Testis (tissue), 3 donors: ENCODE measurements around the gene CPNE4. TPM values are rescaled to one million over a fixed set of nuclear protein-coding genes. Genes with fewer than 3 reads are reported as not detected.

ENCODE experiments used
- DNase-seq: peaks from one replicate; pipeline ENCODE4 v3.0.0-alpha.2; 2019
- H3K27ac ChIP-seq, 2 donors: fragments of 200-600 bp; sonication (generic); one replicate each; pipeline ENCODE4 v1.5.1; 2019
- H3K27me3 ChIP-seq: fragments of 200-600 bp; sonication (generic); one replicate; pipeline ENCODE4 v1.5.1; 2019
- H3K36me3 ChIP-seq: fragments of 200-600 bp; sonication (generic); one replicate; pipeline ENCODE4 v1.5.1; 2017; ENCODE audit warnings: low read depth; ENCODE audit errors: missing control alignments
- H3K4me1 ChIP-seq: fragments of 200-600 bp; sonication (generic); one replicate; pipeline ENCODE4 v1.5.1; 2019
- H3K4me3 ChIP-seq, 2 donors: fragments of 200-600 bp; sonication (generic); one replicate each; pipeline ENCODE4 v1.5.1; 2017 to 2019
- H3K9me3 ChIP-seq: fragments of 200-600 bp; sonication (generic); one replicate; pipeline ENCODE4 v1.5.1; 2017
- CTCF ChIP-seq, 3 experiments: fragments of 450-650 bp in 2 of 3; fragments of 200-600 bp in 1 of 3; sonication (generic) in 1 of 3; IDR thresholded peaks; one replicate each; pipeline ENCODE4 v1.5.1; 2016 to 2019; ENCODE audit warnings: antibody characterized with exemption in 3 of 3, mild to moderate bottlenecking in 2 of 3, moderate library complexity in 1 of 3
- POLR2A ChIP-seq: fragments of 450-650 bp; IDR thresholded peaks from one replicate; pipeline ENCODE4 v1.6.1; 2017; ENCODE audit warnings: antibody characterized with exemption, mild to moderate bottlenecking, moderate library complexity
- WGBS, 2 donors: methylation state at CpG; one replicate each; pipeline ENCODE4 v1.1.5; 2018; 5-methylcytosine and 5-hydroxymethylcytosine counted together
- intact Hi-C: fragments of 100-400 bp; cut with DNase I; formaldehyde crosslinking; loops from one replicate; pipeline ENCODE4 v1.15.1; 2023; ENCODE audit warnings: low total_unique reads
- polyA plus RNA-seq: library from polyadenylated mRNA; stranded (reverse); fragments of 350-450 nt; fragmentation: Illumina TruSeq; extraction: RNeasy Lipid Tissue Mini Kit (QIAGEN cat#74804); gene quantifications from one replicate; pipeline ENCODE4 v1.2.3, GENCODE V29; 2014; ENCODE audit warnings: low read depth, low replicate concordance; ENCODE audit not compliant: insufficient read depth
- total RNA-seq, 2 donors: library from RNA; depleted of rRNA; stranded (reverse); fragments of >200 nt; gene quantifications; one replicate each; pipeline ENCODE4 v1.2.3, GENCODE V29; 2016

CPNE4 gene
- total and polyA plus RNA-seq, 3 donors from 2014 or later: 2.4 to 8.4 (median 4.5) TPM

GRCh38 chr3:131620977-131621376 lies 413.8 kb downstream of the CPNE4 start:
- Histone ChIP-seq H3K4me1 (no peaks in the 10 kb centered on the region), H3K36me3 (no peaks in the 10 kb centered on the region), H3K4me3 (no peak overlapping the region), H3K27ac (no peak overlapping the region), H3K27me3 (no peaks in the 10 kb centered on the region), H3K9me3 (no peaks in the 10 kb centered on the region)
- no peak for DNase-seq
- 64 to 84% methylated on average over 1 of the region's 1 CpG for WGBS, 2 donors
- no peak for TF ChIP-seq CTCF (IDR thresholded peaks at IDR 0.05)
- no peak for TF ChIP-seq POLR2A
- intact Hi-C loops: no loop called here

- TF ChIP-seq POLR2A (no peak), CTCF (IDR thresholded peaks at IDR 0.05) (no peak)
- H3K27ac ChIP-seq: no peak overlapping the region
- DNase-seq: no peak
- H3K36me3 ChIP-seq: no peaks in the 10 kb centered on the region
- 47 to 64% methylated on average over 2 of the region's 2 CpGs for WGBS, 2 donors
- no peak overlapping the region for H3K4me3 ChIP-seq
- no peaks in the 10 kb centered on the region for H3K9me3 ChIP-seq
- no peaks in the 10 kb centered on the region for H3K4me1 ChIP-seq
- no peaks in the 10 kb centered on the region for H3K27me3 ChIP-seq
- intact Hi-C loops: no loop called here
Observed at GRCh38 chr3:131619821-131620220, 415.0 kb downstream of the CPNE4 start.

- H3K9me3 ChIP-seq: no peaks in the 10 kb centered on the region
- H3K36me3 ChIP-seq: no peaks in the 10 kb centered on the region
- no peaks in the 10 kb centered on the region for H3K27me3 ChIP-seq
- no peak for DNase-seq
- intact Hi-C loops: no loop called here
- WGBS, 2 donors: 67% methylated on average over 3 of the region's 3 CpGs
- no peak overlapping the region for H3K27ac ChIP-seq
- H3K4me1 ChIP-seq: no peaks in the 10 kb centered on the region
- no peak for TF ChIP-seq CTCF (IDR thresholded peaks at IDR 0.05)
- no peak for TF ChIP-seq POLR2A
- no peak overlapping the region for H3K4me3 ChIP-seq
Observed at GRCh38 chr3:131616719-131617118, 418.1 kb downstream of the CPNE4 start.

- H3K36me3 ChIP-seq: no peaks in the 10 kb centered on the region
- H3K4me1 ChIP-seq: peaks cover 3% of the 10 kb centered on the region
- WGBS, 2 donors: 91 to 96% methylated on average over 1 of the region's 1 CpG
- no peak overlapping the region for H3K4me3 ChIP-seq
- H3K9me3 ChIP-seq: no peaks in the 10 kb centered on the region
- no peaks in the 10 kb centered on the region for H3K27me3 ChIP-seq
- no peak for DNase-seq
- intact Hi-C loops: no loop called here
- H3K27ac ChIP-seq: no peak overlapping the region
- TF ChIP-seq POLR2A: no peak
- no peak for TF ChIP-seq CTCF (IDR thresholded peaks at IDR 0.05)
Observed at GRCh38 chr3:131612745-131613144, 422.1 kb downstream of the CPNE4 start.

GRCh38 chr3:131610174-131610573 lies 424.6 kb downstream of the CPNE4 start:
- intact Hi-C loops: no loop called here
- no peak for DNase-seq
- Histone ChIP-seq H3K27ac (no peak overlapping the region), H3K27me3 (no peaks in the 10 kb centered on the region), H3K36me3 (no peaks in the 10 kb centered on the region), H3K9me3 (no peaks in the 10 kb centered on the region), H3K4me3 (no peak overlapping the region), H3K4me1 (peaks cover 3% of the 10 kb centered on the region)
- TF ChIP-seq CTCF (IDR thresholded peaks at IDR 0.05): no peak
- no peak for TF ChIP-seq POLR2A
